BLaER1 treated with 17β-estradiol and CSF1 and Interleukin-3, amounts not matched to agents 10 nM and 100 nM (cell line): ENCODE results near the gene CCDC126.

Source experiments
- H3K27ac ChIP-seq, 11 experiments: shearing (Covaris generic); formaldehyde crosslinking; 2 replicates each; pipeline ENCODE4 v1.8.1; 2022
- H3K27me3 ChIP-seq, 11 experiments: shearing (Covaris generic); formaldehyde crosslinking; 2 replicates each; pipeline ENCODE4 v1.8.1; 2022
- H3K36me3 ChIP-seq, 11 experiments: shearing (Covaris generic); formaldehyde crosslinking; 2 replicates each; pipeline ENCODE4 v1.8.1; 2022
- H3K4me1 ChIP-seq, 10 experiments: shearing (Covaris generic); formaldehyde crosslinking; 2 replicates each; pipeline ENCODE4 v1.8.1; 2022
- H3K4me2 ChIP-seq, 11 experiments: shearing (Covaris generic); formaldehyde crosslinking; 2 replicates each; pipeline ENCODE4 v1.8.1; 2022
- H3K4me3 ChIP-seq, 10 experiments: shearing (Covaris generic); formaldehyde crosslinking; 2 replicates each; pipeline ENCODE4 v1.8.1; 2022
- H3K9ac ChIP-seq, 11 experiments: shearing (Covaris generic); formaldehyde crosslinking; 2 replicates each; pipeline ENCODE4 v1.8.1; 2022
- H3K9me3 ChIP-seq, 11 experiments: shearing (Covaris generic); formaldehyde crosslinking; replicated peaks in 1 of 11; 2 replicates each; pipeline ENCODE4 v1.8.1; 2022
- H4K20me1 ChIP-seq, 11 experiments: shearing (Covaris generic); formaldehyde crosslinking; 2 replicates each; pipeline ENCODE4 v1.8.1; 2022
- Cebpa-rat ChIP-seq, 11 experiments: shearing (Covaris generic); IDR thresholded peaks; 2 replicates each; pipeline ENCODE4 v1.8.1; 2022

CCDC126 gene

GRCh38 chr7:23594879-23595604 is 2.1 kb upstream of the CCDC126 start:
- Histone ChIP-seq H3K4me3 (no peak overlapping the region), H3K9me3 (peaks cover 0 to 7% (median 0%) of the 10 kb centered on the region in 11 experiments; a peak in 2 of 22 replicates), H3K4me1 (peaks cover 24 to 52% (median 31%) of the 10 kb centered on the region in 10 experiments), H3K4me2 (peak overlapping the region in 10 of 11 experiments; percentile 13 to 63 (median 47); a peak in 19 of 22 replicates), H3K27ac (peak overlapping the region in 2 of 11 experiments; percentile 8 to 40; a peak in 4 of 22 replicates), H4K20me1 (peaks cover 0 to 18% (median 0%) of the 10 kb centered on the region in 11 experiments; a peak in 5 of 22 replicates), H3K36me3 (no peaks in the 10 kb centered on the region), H3K9ac (no peak overlapping the region), H3K27me3 (no peaks in the 10 kb centered on the region)
- peak in 1 of 11 experiments; percentile 10; a peak in 2 of 22 replicates for TF ChIP-seq Cebpa-rat (IDR thresholded peaks at IDR 0.05)

GRCh38 chr7:23598296-23598695 is 1.1 kb downstream of the CCDC126 start:
- no peak for TF ChIP-seq Cebpa-rat (IDR thresholded peaks at IDR 0.05)
- Histone ChIP-seq H3K9me3 (peaks cover 0 to 7% (median 0%) of the 10 kb centered on the region in 11 experiments; a peak in 2 of 22 replicates), H3K36me3 (peaks cover 0 to 6% (median 0%) of the 10 kb centered on the region in 11 experiments; a peak in 2 of 22 replicates), H3K27ac (peak overlapping the region in 3 of 11 experiments; percentile 81 to 87 (median 84); a peak in 6 of 22 replicates), H3K4me2 (peak overlapping the region; percentile 76 to 89 (median 81)), H3K4me1 (peaks cover 24 to 52% (median 31%) of the 10 kb centered on the region in 10 experiments), H3K4me3 (peak overlapping the region; percentile 68 to 89 (median 80)), H3K9ac (peak overlapping the region; percentile 77 to 89 (median 85); a peak in 21 of 22 replicates), H4K20me1 (peaks cover 0 to 33% (median 0%) of the 10 kb centered on the region in 11 experiments; a peak in 6 of 22 replicates), H3K27me3 (no peaks in the 10 kb centered on the region; a peak in 1 of 22 replicates)

- no peak overlapping the region for H3K9ac ChIP-seq
- H3K36me3 ChIP-seq: peaks cover 0 to 8% (median 0%) of the 10 kb centered on the region in 11 experiments; a peak in 3 of 22 replicates
- H3K4me3 ChIP-seq: no peak overlapping the region
- no peak overlapping the region for H3K27ac ChIP-seq
- H3K4me2 ChIP-seq: no peak overlapping the region
- H3K27me3 ChIP-seq: no peaks in the 10 kb centered on the region; a peak in 1 of 22 replicates
- H3K4me1 ChIP-seq: peaks cover 22 to 37% (median 28%) of the 10 kb centered on the region in 10 experiments
- H4K20me1 ChIP-seq: peaks cover 0 to 37% (median 0%) of the 10 kb centered on the region in 11 experiments; a peak in 6 of 22 replicates
- no peak for TF ChIP-seq Cebpa-rat (IDR thresholded peaks at IDR 0.05)
- H3K9me3 ChIP-seq: peaks cover 0 to 7% (median 0%) of the 10 kb centered on the region in 11 experiments; a peak in 2 of 22 replicates
These were observed 3.1 kb downstream of the CCDC126 start for GRCh38 chr7:23600236-23600635.

- no peak for TF ChIP-seq Cebpa-rat (IDR thresholded peaks at IDR 0.05)
- no peak overlapping the region for H3K27ac ChIP-seq
- 0 out of 22 replicates have a peak, but pooled peaks cover 0 to 6% (median 0%) of the 10 kb centered on the region in 11 experiments for H3K9me3 ChIP-seq
- no peaks in the 10 kb centered on the region; a peak in 1 of 22 replicates for H3K27me3 ChIP-seq
- peaks cover 0 to 21% (median 13%) of the 10 kb centered on the region in 11 experiments; a peak in 12 of 22 replicates for H3K36me3 ChIP-seq
- H3K4me1 ChIP-seq: peaks cover 4 to 12% (median 10%) of the 10 kb centered on the region in 10 experiments; a peak in 18 of 20 replicates
- H3K9ac ChIP-seq: no peak overlapping the region
- H3K4me2 ChIP-seq: no peak overlapping the region
- H4K20me1 ChIP-seq: peaks cover 0 to 33% (median 0%) of the 10 kb centered on the region in 11 experiments; a peak in 6 of 22 replicates
- no peak overlapping the region for H3K4me3 ChIP-seq
These were observed 6.6 kb downstream of the CCDC126 start for GRCh38 chr7:23603632-23604295.

GRCh38 chr7:23604296-23604640 is 7.1 kb downstream of the CCDC126 start:
- Histone ChIP-seq H3K4me3 (no peak overlapping the region), H3K9ac (no peak overlapping the region), H3K9me3 (0 out of 22 replicates have a peak, but pooled peaks cover 0 to 6% (median 0%) of the 10 kb centered on the region in 11 experiments), H3K4me1 (peaks cover 0 to 7% (median 5%) of the 10 kb centered on the region in 10 experiments; a peak in 13 of 20 replicates), H4K20me1 (peaks cover 0 to 30% (median 0%) of the 10 kb centered on the region in 11 experiments; a peak in 6 of 22 replicates), H3K27me3 (no peaks in the 10 kb centered on the region; a peak in 1 of 22 replicates), H3K36me3 (peaks cover 0 to 21% (median 13%) of the 10 kb centered on the region in 11 experiments; a peak in 12 of 22 replicates), H3K4me2 (no peak overlapping the region), H3K27ac (no peak overlapping the region)
- no peak for TF ChIP-seq Cebpa-rat (IDR thresholded peaks at IDR 0.05)

- Histone ChIP-seq H3K36me3 (peaks cover 6 to 37% (median 26%) of the 10 kb centered on the region in 11 experiments), H3K9ac (no peak overlapping the region), H3K4me2 (no peak overlapping the region), H3K9me3 (peaks cover 5 to 16% (median 8%) of the 10 kb centered on the region in 11 experiments; a peak in 18 of 22 replicates), H3K27me3 (no peaks in the 10 kb centered on the region), H3K4me1 (no peaks in the 10 kb centered on the region), H3K4me3 (no peak overlapping the region), H3K27ac (no peak overlapping the region), H4K20me1 (peaks cover 0 to 4% (median 0%) of the 10 kb centered on the region in 11 experiments; a peak in 1 of 22 replicates)
- no peak for TF ChIP-seq Cebpa-rat (IDR thresholded peaks at IDR 0.05)
These were observed 9.9 kb downstream of the CCDC126 start for GRCh38 chr7:23607130-23607529.

GRCh38 chr7:23607866-23608265 is 10.7 kb downstream of the CCDC126 start:
- Histone ChIP-seq H3K4me3 (no peak overlapping the region), H3K9me3 (peaks cover 10 to 22% (median 15%) of the 10 kb centered on the region in 11 experiments; a peak in 21 of 22 replicates), H3K9ac (no peak overlapping the region), H4K20me1 (peaks cover 0 to 4% (median 0%) of the 10 kb centered on the region in 11 experiments; a peak in 1 of 22 replicates), H3K27me3 (no peaks in the 10 kb centered on the region), H3K4me1 (no peaks in the 10 kb centered on the region), H3K4me2 (no peak overlapping the region), H3K36me3 (peaks cover 13 to 45% (median 33%) of the 10 kb centered on the region in 11 experiments), H3K27ac (no peak overlapping the region)
- TF ChIP-seq Cebpa-rat (IDR thresholded peaks at IDR 0.05): no peak

GRCh38 chr7:23615331-23615730 is 18.1 kb downstream of the CCDC126 start:
- H3K4me3 ChIP-seq: no peak overlapping the region
- H3K9ac ChIP-seq: no peak overlapping the region
- no peak overlapping the region for H3K27ac ChIP-seq
- H4K20me1 ChIP-seq: no peaks in the 10 kb centered on the region
- TF ChIP-seq Cebpa-rat (IDR thresholded peaks at IDR 0.05): no peak
- H3K9me3 ChIP-seq: peaks cover 52 to 71% (median 59%) of the 10 kb centered on the region in 11 experiments
- no peaks in the 10 kb centered on the region for H3K4me1 ChIP-seq
- no peak overlapping the region for H3K4me2 ChIP-seq
- no peaks in the 10 kb centered on the region for H3K27me3 ChIP-seq
- H3K36me3 ChIP-seq: peaks cover 51 to 84% (median 69%) of the 10 kb centered on the region in 11 experiments
